GM23338 (cell line): ENCODE measurements around the gene ARHGAP30. TPM values are rescaled to one million over a fixed set of nuclear protein-coding genes. Genes with fewer than 3 reads are reported as not detected.
A peak's percentile ranks its signal among the peaks of the same experiment; 100 is the strongest.

Experiments used
- ATAC-seq: fragments of 200-7000 bp; cut with Tn5 transposase; 3 replicates; pipeline ENCODE4 v1.9.1; 2020
- DNase-seq: peaks from one replicate; pipeline ENCODE4 v3.0.0-alpha.2; 2015; ENCODE audit warnings: low spot score
- H2AFZ ChIP-seq: fragments of 200-600 bp; sonication (generic); 2 replicates; pipeline ENCODE4 v1.8.0; 2016; ENCODE audit warnings: antibody characterized with exemption, mild to moderate bottlenecking, moderate library complexity
- H3F3A ChIP-seq: fragments of 200-600 bp; sonication (generic); replicated peaks from 2 replicates; pipeline ENCODE4 v1.8.0; 2017; ENCODE audit warnings: antibody characterized with exemption, mixed run types, low read depth
- H3K27ac ChIP-seq: fragments of 200-600 bp; sonication (generic); 2 replicates; pipeline ENCODE4 v1.6.1; 2016; ENCODE audit warnings: low read depth
- H3K27me3 ChIP-seq: fragments of 200-600 bp; sonication (generic); 2 replicates; pipeline ENCODE4 v1.8.0; 2016; ENCODE audit warnings: mild to moderate bottlenecking, mixed run types, moderate library complexity; ENCODE audit not compliant: insufficient read depth
- H3K36me3 ChIP-seq: fragments of 200-600 bp; sonication (generic); 2 replicates; pipeline ENCODE4 v1.8.0; 2016; ENCODE audit warnings: mild to moderate bottlenecking; ENCODE audit not compliant: insufficient read depth
- H3K4me1 ChIP-seq: fragments of 200-600 bp; sonication (generic); 2 replicates; pipeline ENCODE4 v1.8.0; 2016; ENCODE audit warnings: mild to moderate bottlenecking, moderate library complexity; ENCODE audit not compliant: insufficient read depth
- H3K4me2 ChIP-seq: fragments of 200-600 bp; sonication (generic); 2 replicates; pipeline ENCODE4 v1.7.1; 2017; ENCODE audit warnings: mixed run types
- H3K4me3 ChIP-seq: fragments of 200-600 bp; sonication (generic); 2 replicates; pipeline ENCODE4 v1.6.1; 2016; ENCODE audit warnings: mixed run types
- H3K79me2 ChIP-seq: fragments of 200-600 bp; sonication (generic); replicated peaks from 2 replicates; pipeline ENCODE4 v1.8.0; 2017; ENCODE audit warnings: mild to moderate bottlenecking; ENCODE audit not compliant: insufficient read depth
- H3K9me2 ChIP-seq: fragments of 200-600 bp; sonication (generic); 2 replicates; pipeline ENCODE4 v1.8.0; 2017; ENCODE audit not compliant: insufficient read depth
- H4K20me1 ChIP-seq: fragments of 200-600 bp; sonication (generic); replicated peaks from 2 replicates; pipeline ENCODE4 v1.8.0; 2017; ENCODE audit warnings: mild to moderate bottlenecking; ENCODE audit not compliant: insufficient read depth
- H3K27ac Mint-ChIP-seq: 2 replicates; pipeline ENCODE4 v1.8.0; 2020; ENCODE audit warnings: inconsistent platforms, mild to moderate bottlenecking, moderate library complexity, mixed read lengths
- H3K27me3 Mint-ChIP-seq: 3 replicates; pipeline ENCODE4 v1.8.0; 2022; ENCODE audit warnings: low read depth, mild to moderate bottlenecking, moderate library complexity, mixed read lengths, inconsistent platforms; ENCODE audit not compliant: insufficient read depth, poor library complexity
- H3K36me3 Mint-ChIP-seq: 3 replicates; pipeline ENCODE4 v1.8.0; 2021; ENCODE audit warnings: low read depth, mild to moderate bottlenecking, inconsistent platforms, moderate library complexity, mixed read lengths
- H3K4me1 Mint-ChIP-seq: 3 replicates; pipeline ENCODE4 v1.8.0; 2020; ENCODE audit warnings: mild to moderate bottlenecking, inconsistent platforms, mixed read lengths
- H3K4me3 Mint-ChIP-seq: 3 replicates; pipeline ENCODE4 v1.8.0; 2021; ENCODE audit warnings: moderate library complexity, mild to moderate bottlenecking, inconsistent platforms, mixed read lengths
- H3K9me3 Mint-ChIP-seq: 3 replicates; pipeline ENCODE4 v1.8.0; 2020; ENCODE audit warnings: moderate library complexity, mild to moderate bottlenecking, inconsistent platforms, mixed read lengths
- CREB1 ChIP-seq: fragments of 250-450 bp; sonication (Bioruptor Pico); IDR thresholded peaks from 2 replicates; pipeline ENCODE4 v1.5.0; 2020; ENCODE audit warnings: low read depth, mild to moderate bottlenecking, moderate library complexity
- EZH2 ChIP-seq: fragments of 200-600 bp; sonication (generic); IDR thresholded peaks from one replicate; pipeline ENCODE4 v1.8.0; 2017; ENCODE audit warnings: antibody characterized with exemption, mild to moderate bottlenecking, low read depth; ENCODE audit not compliant: unreplicated experiment
- NANOG ChIP-seq: IDR thresholded peaks from 2 replicates; pipeline ENCODE4 v1.6.1; 2016; ENCODE audit warnings: antibody characterized with exemption, borderline replicate concordance
- POLR2AphosphoS5 ChIP-seq: IDR thresholded peaks from 2 replicates; pipeline ENCODE4 v1.6.1; 2016; ENCODE audit warnings: antibody characterized with exemption, low read depth
- STAT1 ChIP-seq: IDR thresholded peaks from one replicate; pipeline ENCODE4 v1.6.1; 2016; ENCODE audit warnings: antibody characterized with exemption; ENCODE audit not compliant: unreplicated experiment
- ZNF114 ChIP-seq: fragments of 250-450 bp; sonication (Bioruptor Pico); IDR thresholded peaks from 2 replicates; pipeline ENCODE4 v1.5.0; 2020; ENCODE audit warnings: mild to moderate bottlenecking, moderate library complexity
- ZNF331 ChIP-seq: fragments of 250-450 bp; sonication (Bioruptor Pico); IDR thresholded peaks from 2 replicates; pipeline ENCODE4 v1.5.0; 2020; ENCODE audit warnings: low read depth, mild to moderate bottlenecking, moderate library complexity
- polyA plus RNA-seq: library from polyadenylated mRNA; unstranded; fragments of >200 nt; fragmentation: Nextera tagmentation; extraction: Ambion mirVana; gene quantifications from 2 replicates; pipeline ENCODE4 v1.2.1, GENCODE V29; 2016
- total RNA-seq: library from RNA; depleted of rRNA; stranded (reverse); fragments of >200 nt; shearing (Covaris generic); gene quantifications from 2 replicates; pipeline ENCODE4 v1.2.3, GENCODE V29; 2014
- TF ChIP-seq, protein P1 (sequence below): IDR thresholded peaks from one replicate; pipeline ENCODE4 v1.6.1; 2018; ENCODE audit warnings: antibody characterized with exemption; ENCODE audit not compliant: unreplicated experiment
- TF ChIP-seq, protein P2 (sequence below): fragments of 250-450 bp; sonication (Bioruptor Pico); IDR thresholded peaks from 2 replicates; pipeline ENCODE4 v1.5.0; 2020; ENCODE audit warnings: mild to moderate bottlenecking, moderate library complexity
- TF ChIP-seq, protein P3 (sequence below), 2 experiments: fragments of 200-600 bp in 1 of 2; sonication (generic) in 1 of 2; conservative IDR thresholded peaks; 2 replicates each; pipeline versions ENCODE4 v1.5.1 to v1.6.1; 2016 to 2017; ENCODE audit warnings: antibody characterized with exemption in 2 of 2, low read depth in 2 of 2, mild to moderate bottlenecking in 2 of 2, moderate library complexity in 1 of 2

The ARHGAP30 gene
- total and polyA plus RNA-seq, 2 experiments from 2014 or later = 0.45 TPM; not detected in 1

DNA sequence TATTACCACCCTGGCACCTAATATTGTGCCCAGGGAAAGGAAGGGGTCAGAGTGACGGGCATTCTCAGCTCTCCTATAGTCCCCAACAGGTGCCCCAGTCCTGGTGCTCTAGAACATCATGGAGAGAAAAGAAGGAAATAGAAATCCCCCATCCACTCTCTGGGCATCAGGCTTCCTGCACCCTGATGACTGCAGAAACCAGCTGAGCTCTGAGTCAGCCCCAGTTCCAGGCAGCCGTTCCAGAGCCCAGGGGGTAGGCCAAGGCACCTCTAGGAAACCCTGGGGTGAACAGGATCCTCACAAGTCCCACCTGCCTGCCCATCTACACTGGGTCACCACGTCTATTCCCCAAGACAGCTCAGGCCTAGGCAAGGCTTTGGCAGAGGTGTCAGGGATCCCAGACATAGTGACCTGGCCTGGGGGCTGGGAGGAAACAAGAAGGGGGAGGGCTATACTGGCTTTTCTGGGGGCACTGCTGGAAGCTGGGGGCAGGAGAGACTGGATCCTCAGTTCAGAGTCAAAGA, 19.0 kb upstream of the ARHGAP30 start:
- Mint-ChIP-seq H3K27ac (no peak overlapping the region), H3K4me3 (no peak overlapping the region), H3K27me3 (peaks cover 15% of the 10 kb centered on the region), H3K36me3 (no peaks in the 10 kb centered on the region), H3K9me3 (no peaks in the 10 kb centered on the region; the same call in 2 of the 3 replicates), H3K4me1 (peaks cover 20% of the 10 kb centered on the region)
- H3K27me3 ChIP-seq = no peaks in the 10 kb centered on the region
- H3K9me2 ChIP-seq = peaks cover 5% of the 10 kb centered on the region; the same call in 1 of the 2 replicates
- H4K20me1 ChIP-seq = no peaks in the 10 kb centered on the region
- H3K79me2 ChIP-seq = no peaks in the 10 kb centered on the region
- no peak overlapping the region for H3K27ac ChIP-seq
- H3F3A ChIP-seq = no peaks in the 10 kb centered on the region
- no peak for TF ChIP-seq NANOG
- no peak for TF ChIP-seq POLR2AphosphoS5
- DNase-seq (no peak), ATAC-seq (no peak)
- no peak overlapping the region for H3K4me3 ChIP-seq
- peaks cover 7% of the 10 kb centered on the region for H3K4me1 ChIP-seq
- no peaks in the 10 kb centered on the region for H3K36me3 ChIP-seq
- H2AFZ ChIP-seq = peak overlapping the region; percentile 72; the same call in 1 of the 2 replicates
- peak overlapping the region; percentile 55; the same call in 1 of the 2 replicates for H3K4me2 ChIP-seq

DNA sequence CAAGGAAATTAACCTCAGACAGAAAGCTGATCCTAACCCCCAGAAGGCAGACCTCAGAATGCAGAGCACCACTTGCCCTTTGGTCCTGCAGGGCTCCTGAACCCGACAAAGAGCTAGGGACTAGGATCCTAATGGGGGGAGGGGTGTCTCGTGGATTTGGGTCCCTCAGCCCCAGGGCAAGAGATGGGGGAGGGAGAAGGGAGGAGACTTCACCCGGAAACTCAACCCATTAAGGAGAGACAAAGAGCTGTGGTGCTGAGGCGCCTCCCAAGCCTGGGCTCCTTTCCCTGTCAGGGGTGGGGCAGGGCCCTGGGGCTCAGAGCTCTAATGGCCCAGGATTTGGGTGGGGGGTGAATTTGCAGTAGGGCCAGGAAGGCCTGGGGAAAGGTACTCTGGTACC, 16.8 kb upstream of the ARHGAP30 start:
- peaks cover 5% of the 10 kb centered on the region; the same call in 1 of the 2 replicates for H3K9me2 ChIP-seq
- H3K4me2 ChIP-seq = 0 out of 2 replicates have a peak overlapping the region, but pooled peaks have one; percentile 38
- no peak overlapping the region for H3K4me3 ChIP-seq
- H3K9me3 Mint-ChIP-seq = no peaks in the 10 kb centered on the region; the same call in 2 of the 3 replicates
- no peaks in the 10 kb centered on the region for H3K36me3 ChIP-seq
- 0 out of 2 replicates have a peak overlapping the region, but pooled peaks have one; percentile 14 for H2AFZ ChIP-seq
- H3K36me3 Mint-ChIP-seq = no peaks in the 10 kb centered on the region; the same call in 2 of the 3 replicates
- no peak overlapping the region for H3K27ac ChIP-seq
- ATAC-seq = no peak; the same call in 2 of the 3 replicates
- no peaks in the 10 kb centered on the region for H4K20me1 ChIP-seq
- H3K27me3 Mint-ChIP-seq = peaks cover 12% of the 10 kb centered on the region
- DNase-seq = peak; percentile 17
- H3F3A ChIP-seq = no peaks in the 10 kb centered on the region
- H3K27ac Mint-ChIP-seq = no peak overlapping the region
- peaks cover 20% of the 10 kb centered on the region for H3K4me1 Mint-ChIP-seq
- H3K4me1 ChIP-seq = peaks cover 7% of the 10 kb centered on the region
- no peaks in the 10 kb centered on the region for H3K27me3 ChIP-seq
- no peaks in the 10 kb centered on the region for H3K79me2 ChIP-seq
- H3K4me3 Mint-ChIP-seq = no peak overlapping the region
- TF ChIP-seq, protein P1, sequence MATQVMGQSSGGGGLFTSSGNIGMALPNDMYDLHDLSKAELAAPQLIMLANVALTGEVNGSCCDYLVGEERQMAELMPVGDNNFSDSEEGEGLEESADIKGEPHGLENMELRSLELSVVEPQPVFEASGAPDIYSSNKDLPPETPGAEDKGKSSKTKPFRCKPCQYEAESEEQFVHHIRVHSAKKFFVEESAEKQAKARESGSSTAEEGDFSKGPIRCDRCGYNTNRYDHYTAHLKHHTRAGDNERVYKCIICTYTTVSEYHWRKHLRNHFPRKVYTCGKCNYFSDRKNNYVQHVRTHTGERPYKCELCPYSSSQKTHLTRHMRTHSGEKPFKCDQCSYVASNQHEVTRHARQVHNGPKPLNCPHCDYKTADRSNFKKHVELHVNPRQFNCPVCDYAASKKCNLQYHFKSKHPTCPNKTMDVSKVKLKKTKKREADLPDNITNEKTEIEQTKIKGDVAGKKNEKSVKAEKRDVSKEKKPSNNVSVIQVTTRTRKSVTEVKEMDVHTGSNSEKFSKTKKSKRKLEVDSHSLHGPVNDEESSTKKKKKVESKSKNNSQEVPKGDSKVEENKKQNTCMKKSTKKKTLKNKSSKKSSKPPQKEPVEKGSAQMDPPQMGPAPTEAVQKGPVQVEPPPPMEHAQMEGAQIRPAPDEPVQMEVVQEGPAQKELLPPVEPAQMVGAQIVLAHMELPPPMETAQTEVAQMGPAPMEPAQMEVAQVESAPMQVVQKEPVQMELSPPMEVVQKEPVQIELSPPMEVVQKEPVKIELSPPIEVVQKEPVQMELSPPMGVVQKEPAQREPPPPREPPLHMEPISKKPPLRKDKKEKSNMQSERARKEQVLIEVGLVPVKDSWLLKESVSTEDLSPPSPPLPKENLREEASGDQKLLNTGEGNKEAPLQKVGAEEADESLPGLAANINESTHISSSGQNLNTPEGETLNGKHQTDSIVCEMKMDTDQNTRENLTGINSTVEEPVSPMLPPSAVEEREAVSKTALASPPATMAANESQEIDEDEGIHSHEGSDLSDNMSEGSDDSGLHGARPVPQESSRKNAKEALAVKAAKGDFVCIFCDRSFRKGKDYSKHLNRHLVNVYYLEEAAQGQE = no peak
- TF ChIP-seq CREB1 (CRISPR knock-in tag) = no peak
- no peak for TF ChIP-seq POLR2AphosphoS5
- TF ChIP-seq, protein P2, sequence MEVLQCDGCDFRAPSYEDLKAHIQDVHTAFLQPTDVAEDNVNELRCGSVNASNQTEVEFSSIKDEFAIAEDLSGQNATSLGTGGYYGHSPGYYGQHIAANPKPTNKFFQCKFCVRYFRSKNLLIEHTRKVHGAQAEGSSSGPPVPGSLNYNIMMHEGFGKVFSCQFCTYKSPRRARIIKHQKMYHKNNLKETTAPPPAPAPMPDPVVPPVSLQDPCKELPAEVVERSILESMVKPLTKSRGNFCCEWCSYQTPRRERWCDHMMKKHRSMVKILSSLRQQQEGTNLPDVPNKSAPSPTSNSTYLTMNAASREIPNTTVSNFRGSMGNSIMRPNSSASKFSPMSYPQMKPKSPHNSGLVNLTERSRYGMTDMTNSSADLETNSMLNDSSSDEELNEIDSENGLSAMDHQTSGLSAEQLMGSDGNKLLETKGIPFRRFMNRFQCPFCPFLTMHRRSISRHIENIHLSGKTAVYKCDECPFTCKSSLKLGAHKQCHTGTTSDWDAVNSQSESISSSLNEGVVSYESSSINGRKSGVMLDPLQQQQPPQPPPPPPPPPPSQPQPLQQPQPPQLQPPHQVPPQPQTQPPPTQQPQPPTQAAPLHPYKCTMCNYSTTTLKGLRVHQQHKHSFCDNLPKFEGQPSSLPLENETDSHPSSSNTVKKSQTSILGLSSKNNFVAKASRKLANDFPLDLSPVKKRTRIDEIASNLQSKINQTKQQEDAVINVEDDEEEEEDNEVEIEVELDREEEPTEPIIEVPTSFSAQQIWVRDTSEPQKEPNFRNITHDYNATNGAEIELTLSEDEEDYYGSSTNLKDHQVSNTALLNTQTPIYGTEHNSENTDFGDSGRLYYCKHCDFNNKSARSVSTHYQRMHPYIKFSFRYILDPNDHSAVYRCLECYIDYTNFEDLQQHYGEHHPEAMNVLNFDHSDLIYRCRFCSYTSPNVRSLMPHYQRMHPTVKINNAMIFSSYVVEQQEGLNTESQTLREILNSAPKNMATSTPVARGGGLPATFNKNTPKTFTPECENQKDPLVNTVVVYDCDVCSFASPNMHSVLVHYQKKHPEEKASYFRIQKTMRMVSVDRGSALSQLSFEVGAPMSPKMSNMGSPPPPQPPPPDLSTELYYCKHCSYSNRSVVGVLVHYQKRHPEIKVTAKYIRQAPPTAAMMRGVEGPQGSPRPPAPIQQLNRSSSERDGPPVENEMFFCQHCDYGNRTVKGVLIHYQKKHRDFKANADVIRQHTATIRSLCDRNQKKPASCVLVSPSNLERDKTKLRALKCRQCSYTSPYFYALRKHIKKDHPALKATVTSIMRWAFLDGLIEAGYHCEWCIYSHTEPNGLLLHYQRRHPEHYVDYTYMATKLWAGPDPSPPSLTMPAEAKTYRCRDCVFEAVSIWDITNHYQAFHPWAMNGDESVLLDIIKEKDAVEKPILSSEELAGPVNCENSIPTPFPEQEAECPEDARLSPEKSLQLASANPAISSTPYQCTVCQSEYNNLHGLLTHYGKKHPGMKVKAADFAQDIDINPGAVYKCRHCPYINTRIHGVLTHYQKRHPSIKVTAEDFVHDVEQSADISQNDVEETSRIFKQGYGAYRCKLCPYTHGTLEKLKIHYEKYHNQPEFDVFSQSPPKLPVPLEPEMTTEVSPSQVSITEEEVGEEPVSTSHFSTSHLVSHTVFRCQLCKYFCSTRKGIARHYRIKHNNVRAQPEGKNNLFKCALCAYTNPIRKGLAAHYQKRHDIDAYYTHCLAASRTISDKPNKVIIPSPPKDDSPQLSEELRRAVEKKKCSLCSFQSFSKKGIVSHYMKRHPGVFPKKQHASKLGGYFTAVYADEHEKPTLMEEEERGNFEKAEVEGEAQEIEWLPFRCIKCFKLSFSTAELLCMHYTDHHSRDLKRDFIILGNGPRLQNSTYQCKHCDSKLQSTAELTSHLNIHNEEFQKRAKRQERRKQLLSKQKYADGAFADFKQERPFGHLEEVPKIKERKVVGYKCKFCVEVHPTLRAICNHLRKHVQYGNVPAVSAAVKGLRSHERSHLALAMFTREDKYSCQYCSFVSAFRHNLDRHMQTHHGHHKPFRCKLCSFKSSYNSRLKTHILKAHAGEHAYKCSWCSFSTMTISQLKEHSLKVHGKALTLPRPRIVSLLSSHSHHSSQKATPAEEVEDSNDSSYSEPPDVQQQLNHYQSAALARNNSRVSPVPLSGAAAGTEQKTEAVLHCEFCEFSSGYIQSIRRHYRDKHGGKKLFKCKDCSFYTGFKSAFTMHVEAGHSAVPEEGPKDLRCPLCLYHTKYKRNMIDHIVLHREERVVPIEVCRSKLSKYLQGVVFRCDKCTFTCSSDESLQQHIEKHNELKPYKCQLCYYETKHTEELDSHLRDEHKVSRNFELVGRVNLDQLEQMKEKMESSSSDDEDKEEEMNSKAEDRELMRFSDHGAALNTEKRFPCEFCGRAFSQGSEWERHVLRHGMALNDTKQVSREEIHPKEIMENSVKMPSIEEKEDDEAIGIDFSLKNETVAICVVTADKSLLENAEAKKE (CRISPR knock-in tag) = no peak
- no peak for TF ChIP-seq STAT1
- no peak for TF ChIP-seq EZH2
- TF ChIP-seq ZNF331 (CRISPR knock-in tag) = no peak
- TF ChIP-seq NANOG = no peak
- TF ChIP-seq ZNF114 (CRISPR knock-in tag) = no peak
- TF ChIP-seq, protein P3, sequence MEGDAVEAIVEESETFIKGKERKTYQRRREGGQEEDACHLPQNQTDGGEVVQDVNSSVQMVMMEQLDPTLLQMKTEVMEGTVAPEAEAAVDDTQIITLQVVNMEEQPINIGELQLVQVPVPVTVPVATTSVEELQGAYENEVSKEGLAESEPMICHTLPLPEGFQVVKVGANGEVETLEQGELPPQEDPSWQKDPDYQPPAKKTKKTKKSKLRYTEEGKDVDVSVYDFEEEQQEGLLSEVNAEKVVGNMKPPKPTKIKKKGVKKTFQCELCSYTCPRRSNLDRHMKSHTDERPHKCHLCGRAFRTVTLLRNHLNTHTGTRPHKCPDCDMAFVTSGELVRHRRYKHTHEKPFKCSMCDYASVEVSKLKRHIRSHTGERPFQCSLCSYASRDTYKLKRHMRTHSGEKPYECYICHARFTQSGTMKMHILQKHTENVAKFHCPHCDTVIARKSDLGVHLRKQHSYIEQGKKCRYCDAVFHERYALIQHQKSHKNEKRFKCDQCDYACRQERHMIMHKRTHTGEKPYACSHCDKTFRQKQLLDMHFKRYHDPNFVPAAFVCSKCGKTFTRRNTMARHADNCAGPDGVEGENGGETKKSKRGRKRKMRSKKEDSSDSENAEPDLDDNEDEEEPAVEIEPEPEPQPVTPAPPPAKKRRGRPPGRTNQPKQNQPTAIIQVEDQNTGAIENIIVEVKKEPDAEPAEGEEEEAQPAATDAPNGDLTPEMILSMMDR (conservative IDR thresholded peaks at IDR 0.05; ENCODE audit: low read depth in 2 of 2) = no peak
